Prostate gland (tissue), 2 donors: Measurements from ENCODE around the gene SEMA5A. TPM values are rescaled to one million over a fixed set of nuclear protein-coding genes. Genes with fewer than 3 reads are reported as not detected.

ENCODE experiments used
- DNase-seq: peaks from one replicate; pipeline ENCODE4 v3.0.0-alpha.2; 2019; ENCODE audit warnings: low spot score
- H3K27ac ChIP-seq, 2 donors: fragments of 200-600 bp; sonication (generic); 2 replicates each; pipeline ENCODE4 v1.5.1; 2017 to 2019
- H3K27me3 ChIP-seq: fragments of 200-600 bp; sonication (generic); replicated peaks from 2 replicates; pipeline ENCODE4 v1.5.1; 2019; ENCODE audit not compliant: insufficient read depth
- H3K36me3 ChIP-seq, 2 donors: fragments of 200-600 bp; sonication (generic); 1 replicate in 1 of 2; 2 replicates in 1 of 2; pipeline versions ENCODE4 v1.5.1 to v1.8.1; 2017 to 2019
- H3K4me1 ChIP-seq: fragments of 200-600 bp; sonication (generic); replicated peaks from 2 replicates; pipeline ENCODE4 v1.5.1; 2019
- H3K4me3 ChIP-seq, 2 donors: fragments of 200-600 bp; sonication (generic); 2 replicates each; pipeline ENCODE4 v1.5.1; 2017 to 2019
- H3K9me3 ChIP-seq: fragments of 200-600 bp; sonication (generic); 2 replicates; pipeline ENCODE4 v1.5.1; 2017
- POLR2A ChIP-seq: fragments of 450-650 bp; IDR thresholded peaks from one replicate; pipeline ENCODE4 v1.6.1; 2016; ENCODE audit warnings: antibody characterized with exemption, mild to moderate bottlenecking
- POLR2AphosphoS5 ChIP-seq: sonication (generic); formaldehyde crosslinking; IDR thresholded peaks from one replicate; pipeline ENCODE4 v1.6.1; 2017; ENCODE audit warnings: antibody characterized with exemption
- WGBS: methylation state at CpG from one replicate; pipeline ENCODE4 v1.1.5; 2018; 5-methylcytosine and 5-hydroxymethylcytosine counted together
- intact Hi-C: fragments of 100-400 bp; cut with DNase I; formaldehyde crosslinking; loops from one replicate; pipeline ENCODE4 v1.14.2; 2022
- total RNA-seq, 2 donors: library from RNA; depleted of rRNA; stranded (reverse); fragments of >200 nt; gene quantifications; one replicate each; pipeline ENCODE4 v1.1.0, GENCODE V29; 2016
- TF ChIP-seq, protein P1 (sequence below), 4 experiments: fragments of 200-600 bp in 2 of 4; fragments of 450-650 bp in 2 of 4; sonication (generic) in 2 of 4; IDR thresholded peaks; 1 replicate in 3 of 4; 2 replicates in 1 of 4; pipeline ENCODE4 v1.5.1; 2016 to 2019; ENCODE audit warnings: antibody characterized with exemption in 4 of 4, mild to moderate bottlenecking in 2 of 4, moderate library complexity in 2 of 4

Gene SEMA5A
- total RNA-seq, 2 donors from 2014 or later = 4.5 to 21.7 TPM

DNA sequence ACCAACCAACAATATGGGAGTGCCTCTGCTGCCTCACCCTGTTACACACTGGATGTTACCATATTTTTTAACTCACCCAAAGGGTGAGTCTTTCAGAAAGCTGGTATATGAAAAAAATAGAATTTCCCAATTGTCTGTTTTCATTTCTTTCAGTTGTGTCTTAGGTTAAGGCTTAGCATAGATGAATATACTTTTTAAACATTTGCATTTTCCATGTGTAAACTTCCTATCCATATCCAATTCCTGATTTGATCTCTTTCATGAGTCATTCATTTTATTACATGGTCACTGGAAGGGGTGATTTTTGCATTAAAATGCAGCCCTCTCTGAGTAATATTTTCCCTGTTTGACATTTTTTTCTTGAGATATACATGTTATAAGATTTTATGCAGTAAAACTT, 406.5 kb downstream of the SEMA5A start:
- Histone ChIP-seq H3K36me3 (no peaks in the 10 kb centered on the region), H3K4me1 (no peaks in the 10 kb centered on the region), H3K4me3 (no peak overlapping the region), H3K9me3 (no peaks in the 10 kb centered on the region), H3K27me3 (no peaks in the 10 kb centered on the region), H3K27ac (no peak overlapping the region)
- intact Hi-C loops = no loop called here
- no peak for DNase-seq
- no peak for TF ChIP-seq POLR2AphosphoS5
- TF ChIP-seq POLR2A = no peak
- TF ChIP-seq, protein P1, sequence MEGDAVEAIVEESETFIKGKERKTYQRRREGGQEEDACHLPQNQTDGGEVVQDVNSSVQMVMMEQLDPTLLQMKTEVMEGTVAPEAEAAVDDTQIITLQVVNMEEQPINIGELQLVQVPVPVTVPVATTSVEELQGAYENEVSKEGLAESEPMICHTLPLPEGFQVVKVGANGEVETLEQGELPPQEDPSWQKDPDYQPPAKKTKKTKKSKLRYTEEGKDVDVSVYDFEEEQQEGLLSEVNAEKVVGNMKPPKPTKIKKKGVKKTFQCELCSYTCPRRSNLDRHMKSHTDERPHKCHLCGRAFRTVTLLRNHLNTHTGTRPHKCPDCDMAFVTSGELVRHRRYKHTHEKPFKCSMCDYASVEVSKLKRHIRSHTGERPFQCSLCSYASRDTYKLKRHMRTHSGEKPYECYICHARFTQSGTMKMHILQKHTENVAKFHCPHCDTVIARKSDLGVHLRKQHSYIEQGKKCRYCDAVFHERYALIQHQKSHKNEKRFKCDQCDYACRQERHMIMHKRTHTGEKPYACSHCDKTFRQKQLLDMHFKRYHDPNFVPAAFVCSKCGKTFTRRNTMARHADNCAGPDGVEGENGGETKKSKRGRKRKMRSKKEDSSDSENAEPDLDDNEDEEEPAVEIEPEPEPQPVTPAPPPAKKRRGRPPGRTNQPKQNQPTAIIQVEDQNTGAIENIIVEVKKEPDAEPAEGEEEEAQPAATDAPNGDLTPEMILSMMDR (IDR thresholded peaks at IDR 0.05) = no peak

DNA sequence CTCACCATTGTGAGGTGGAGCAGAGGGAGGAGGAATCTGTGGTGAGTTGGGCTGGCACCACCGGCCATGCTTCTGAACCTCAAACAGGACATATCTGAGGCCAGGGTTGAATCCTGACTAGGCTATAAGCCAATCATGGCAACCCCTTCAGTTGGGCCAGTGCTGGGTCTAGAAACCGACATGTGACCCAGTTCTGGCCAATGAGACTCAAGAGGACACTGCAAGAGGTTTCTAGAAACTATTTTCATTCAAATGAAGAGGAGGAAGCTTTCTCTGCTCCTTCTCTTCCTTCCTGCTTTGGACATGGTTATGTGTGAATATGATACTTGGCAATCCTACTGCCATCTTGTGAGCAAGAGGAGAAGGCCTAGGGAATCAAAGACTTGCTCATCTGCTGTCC, 417.7 kb downstream of the SEMA5A start:
- intact Hi-C loops = no loop called here
- TF ChIP-seq, protein P1 (IDR thresholded peaks at IDR 0.05) = no peak
- TF ChIP-seq POLR2AphosphoS5 (no peak), POLR2A (no peak)
- WGBS = 98% methylated on average over 2 of the region's 2 CpGs
- no peak overlapping the region for H3K4me3 ChIP-seq
- no peaks in the 10 kb centered on the region for H3K36me3 ChIP-seq
- H3K27me3 ChIP-seq = no peaks in the 10 kb centered on the region
- no peaks in the 10 kb centered on the region for H3K4me1 ChIP-seq
- H3K27ac ChIP-seq = no peak overlapping the region
- H3K9me3 ChIP-seq = no peaks in the 10 kb centered on the region
- no peak for DNase-seq

DNA sequence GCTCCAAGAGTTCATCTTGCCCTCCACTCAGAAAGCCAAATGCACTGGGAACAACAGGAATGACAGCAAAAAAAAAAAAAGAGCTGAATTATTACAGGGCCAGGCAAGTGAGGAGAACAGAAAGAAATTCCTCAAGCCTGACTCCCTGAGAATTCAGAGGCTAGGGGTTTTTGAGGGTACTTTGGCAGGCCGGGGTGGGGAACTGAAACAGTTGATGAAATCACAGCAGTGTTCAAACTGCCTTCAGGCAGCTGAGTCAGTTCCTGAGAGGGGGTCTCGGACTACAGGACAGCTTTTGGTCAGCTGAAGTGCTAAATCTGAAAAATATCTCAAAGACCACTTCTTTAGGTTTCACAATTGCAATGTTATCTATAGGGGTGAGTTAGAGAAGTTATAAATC, 419.4 kb downstream of the SEMA5A start:
- no peaks in the 10 kb centered on the region for H3K9me3 ChIP-seq
- H3K27me3 ChIP-seq = no peaks in the 10 kb centered on the region
- no peaks in the 10 kb centered on the region for H3K36me3 ChIP-seq
- no peak overlapping the region for H3K27ac ChIP-seq
- no peaks in the 10 kb centered on the region for H3K4me1 ChIP-seq
- no peak overlapping the region for H3K4me3 ChIP-seq
- intact Hi-C loops = no loop called here
- TF ChIP-seq POLR2AphosphoS5 = no peak
- TF ChIP-seq, protein P1 (IDR thresholded peaks at IDR 0.05) = no peak
- no peak for TF ChIP-seq POLR2A
- no peak for DNase-seq
- WGBS = 73% methylated on average over 2 of the region's 2 CpGs

DNA sequence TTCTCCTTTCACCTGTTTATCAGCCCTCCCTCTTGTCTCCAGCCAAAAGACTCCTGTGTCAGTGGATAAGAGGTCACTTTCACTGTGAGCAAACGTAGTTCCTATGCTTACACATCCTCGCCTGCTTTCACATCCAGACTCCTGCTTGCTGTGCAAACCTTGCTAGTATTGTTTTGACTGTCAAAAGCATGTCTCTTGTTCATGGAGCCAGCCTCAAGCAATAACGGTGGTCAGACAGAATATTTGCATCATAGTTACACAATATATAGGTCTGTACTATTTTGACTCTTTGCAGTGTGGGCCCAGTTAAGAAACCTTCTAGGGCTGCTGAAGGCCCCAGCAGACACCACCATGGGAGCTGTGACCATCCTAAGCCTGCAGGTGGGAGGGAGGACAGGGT, 420.0 kb downstream of the SEMA5A start:
- Histone ChIP-seq H3K36me3 (no peaks in the 10 kb centered on the region), H3K27me3 (no peaks in the 10 kb centered on the region), H3K9me3 (no peaks in the 10 kb centered on the region), H3K4me3 (no peak overlapping the region), H3K4me1 (no peaks in the 10 kb centered on the region), H3K27ac (no peak overlapping the region)
- intact Hi-C loops = no loop called here
- DNase-seq = no peak
- WGBS = 71% methylated on average over 3 of the region's 3 CpGs
- TF ChIP-seq POLR2AphosphoS5 (no peak), POLR2A (no peak)
- TF ChIP-seq, protein P1 (IDR thresholded peaks at IDR 0.05) = no peak

DNA sequence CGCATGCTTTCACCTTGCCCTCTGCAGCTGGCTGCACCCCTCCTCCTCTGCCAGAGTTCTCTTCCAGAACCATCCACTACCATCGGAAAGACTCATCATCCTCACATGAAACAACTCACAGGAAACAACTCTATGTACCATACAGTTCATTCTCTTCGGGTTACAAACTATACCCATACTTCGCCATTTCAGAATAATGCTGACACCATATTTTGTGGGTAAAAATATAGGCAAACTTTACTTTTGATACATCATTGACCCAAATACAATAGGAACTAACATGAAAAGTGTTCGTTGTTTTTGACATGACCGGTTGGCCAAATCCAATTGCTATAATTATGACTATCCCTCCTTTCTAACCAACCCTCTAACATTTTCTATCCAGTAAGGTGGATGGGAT, 421.0 kb downstream of the SEMA5A start:
- TF ChIP-seq POLR2A (no peak), POLR2AphosphoS5 (no peak)
- TF ChIP-seq, protein P1 (IDR thresholded peaks at IDR 0.05) = no peak
- no peak overlapping the region for H3K27ac ChIP-seq
- no peak for DNase-seq
- H3K27me3 ChIP-seq = no peaks in the 10 kb centered on the region
- WGBS = 96% methylated on average over 6 of the region's 6 CpGs
- no peaks in the 10 kb centered on the region for H3K4me1 ChIP-seq
- H3K9me3 ChIP-seq = no peaks in the 10 kb centered on the region
- intact Hi-C loops = no loop called here
- H3K36me3 ChIP-seq = no peaks in the 10 kb centered on the region
- no peak overlapping the region for H3K4me3 ChIP-seq
